Germinal center (tissue), 1 donor: Measurements from ENCODE around the gene TOMM40L.
A peak's percentile ranks its signal among the peaks of the same experiment; 100 is the strongest.

Source experiments
- DNase-seq: peaks from one replicate; pipeline ENCODE4 v3.0.0; 2012; ENCODE audit warnings: mixed read lengths, low spot score

TOMM40L gene

DNA sequence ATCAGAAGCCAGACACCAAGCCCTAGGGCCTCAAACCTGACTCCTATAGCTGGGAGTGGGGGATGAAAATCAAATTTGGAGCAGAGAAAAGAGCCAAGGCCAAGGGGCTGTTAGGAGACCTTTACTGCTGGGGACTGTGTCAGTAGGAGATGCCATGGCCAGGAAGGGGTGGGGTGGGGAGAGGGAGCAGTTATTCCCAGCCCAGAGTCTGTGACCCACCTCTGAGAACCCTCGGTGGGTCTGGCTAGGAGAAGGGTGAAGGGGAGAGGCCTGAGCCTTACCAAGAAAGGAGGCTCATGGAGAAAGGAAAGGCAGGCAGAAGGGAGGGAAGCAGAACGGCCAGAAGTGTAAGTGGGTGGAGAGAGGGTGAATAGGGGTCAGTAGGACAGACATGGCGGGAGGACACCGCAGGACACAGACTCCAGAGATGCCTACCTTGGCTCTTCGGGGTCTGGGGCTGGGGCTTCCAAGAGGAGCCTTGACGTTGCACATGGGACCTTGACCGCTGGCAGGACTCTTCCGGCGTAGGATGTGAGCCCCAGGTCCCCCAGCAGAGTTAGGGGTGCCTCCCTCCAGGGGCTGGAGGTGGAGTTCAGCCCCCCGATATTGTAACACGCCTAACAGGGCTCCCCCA, 28.2 kb upstream of the TOMM40L start:
- no peak for DNase-seq

DNA sequence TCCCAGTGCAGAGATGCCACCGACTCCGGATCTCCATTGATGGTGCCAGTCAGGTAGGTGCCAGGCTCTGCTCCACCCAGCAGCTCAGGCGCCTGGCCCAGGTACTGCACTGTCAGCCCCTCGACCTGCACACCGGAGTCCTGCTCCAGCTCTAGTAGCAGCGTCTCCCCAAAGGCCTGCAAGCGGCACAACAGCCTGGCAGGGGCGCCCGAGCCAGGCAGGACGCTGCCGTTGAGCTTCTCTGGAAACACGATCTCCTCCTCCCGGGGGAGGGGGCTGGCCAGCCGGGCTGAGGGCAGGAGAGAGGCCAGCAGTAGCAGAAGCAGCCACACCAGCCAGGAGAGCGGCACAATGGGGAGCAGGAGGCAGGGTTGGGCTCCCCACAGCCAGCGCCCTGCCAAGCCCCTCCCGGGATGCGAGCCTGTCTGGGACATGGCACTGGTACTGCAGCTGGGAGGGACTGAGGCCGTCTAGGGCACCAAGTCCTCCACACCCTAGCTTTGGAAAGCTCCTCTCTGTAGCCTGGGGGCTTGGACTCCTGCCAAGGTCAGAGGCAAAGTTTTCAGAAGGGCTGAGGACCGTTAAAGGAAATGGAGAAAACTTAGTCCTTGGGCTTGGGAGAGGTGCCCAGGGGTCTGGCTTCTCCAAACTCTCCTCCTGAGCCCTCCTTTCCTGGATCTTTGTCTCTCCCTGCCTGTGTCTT, 27.5 kb upstream of the TOMM40L start:
- no peak for DNase-seq

DNA sequence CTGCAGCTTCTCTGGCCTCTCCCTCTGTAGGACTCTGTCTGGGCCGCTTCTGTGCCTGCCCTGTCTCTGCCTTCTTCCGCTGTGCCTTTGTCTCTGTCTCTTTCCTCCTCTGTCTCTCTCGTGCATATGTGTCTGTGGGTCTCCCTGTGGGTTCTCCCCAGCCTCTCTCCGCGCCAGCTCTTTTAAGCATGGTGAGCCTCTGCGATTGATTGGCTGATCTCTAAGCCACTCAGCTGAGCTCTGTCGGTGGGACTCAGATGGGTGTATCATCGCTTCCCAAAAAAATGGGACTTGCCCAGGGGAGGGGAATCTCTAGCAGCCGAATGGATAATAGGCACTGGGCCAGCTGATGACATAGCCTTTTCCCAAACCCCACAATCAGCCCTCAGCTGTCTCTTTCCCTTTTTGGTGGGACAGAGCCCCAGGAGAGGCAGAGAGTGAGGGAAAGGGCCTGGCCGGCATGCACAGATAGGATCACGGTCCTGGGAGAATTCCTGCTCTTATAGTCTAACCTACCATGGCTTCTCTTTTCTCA, 26.9 kb upstream of the TOMM40L start, which contains the start of gene ADAMTS4:
TSS of gene ADAMTS4 (minus strand) at position 158 of the 535 bp plus-strand sequence. CDS start 427 bp downstream, outside the sequence.
- no peak for DNase-seq

DNA sequence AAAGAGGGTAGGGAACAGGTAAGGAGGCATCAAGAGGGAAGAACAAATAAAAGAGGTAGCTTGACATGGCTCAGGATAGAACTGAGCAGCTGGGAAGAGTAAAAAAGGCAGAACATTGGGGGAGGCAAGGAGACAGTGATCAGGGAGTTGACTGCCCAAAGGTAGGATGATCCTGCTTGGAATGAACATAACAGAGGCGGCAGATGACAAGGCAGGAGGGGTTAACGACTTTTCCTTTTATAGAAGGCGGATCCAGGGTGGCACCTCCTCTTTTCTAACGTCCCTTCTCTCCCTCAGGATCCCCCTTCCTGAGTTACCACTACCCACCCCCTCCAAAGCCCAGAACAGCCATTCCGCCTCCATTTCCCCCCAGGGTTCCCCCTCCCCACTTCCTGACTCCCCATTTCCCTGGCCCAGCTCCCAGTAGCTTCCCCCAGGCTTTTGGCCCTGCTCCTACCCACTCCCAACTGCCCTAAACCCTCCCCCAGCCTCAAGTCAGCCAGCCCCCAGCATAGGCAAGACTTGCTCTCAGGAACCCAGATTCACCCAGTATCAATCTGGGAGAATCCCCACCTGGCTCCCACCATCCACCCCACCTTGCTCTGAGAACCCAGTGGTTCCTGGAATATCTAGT, 26.2 kb upstream of the TOMM40L start:
- DNase-seq, result no peak

DNA sequence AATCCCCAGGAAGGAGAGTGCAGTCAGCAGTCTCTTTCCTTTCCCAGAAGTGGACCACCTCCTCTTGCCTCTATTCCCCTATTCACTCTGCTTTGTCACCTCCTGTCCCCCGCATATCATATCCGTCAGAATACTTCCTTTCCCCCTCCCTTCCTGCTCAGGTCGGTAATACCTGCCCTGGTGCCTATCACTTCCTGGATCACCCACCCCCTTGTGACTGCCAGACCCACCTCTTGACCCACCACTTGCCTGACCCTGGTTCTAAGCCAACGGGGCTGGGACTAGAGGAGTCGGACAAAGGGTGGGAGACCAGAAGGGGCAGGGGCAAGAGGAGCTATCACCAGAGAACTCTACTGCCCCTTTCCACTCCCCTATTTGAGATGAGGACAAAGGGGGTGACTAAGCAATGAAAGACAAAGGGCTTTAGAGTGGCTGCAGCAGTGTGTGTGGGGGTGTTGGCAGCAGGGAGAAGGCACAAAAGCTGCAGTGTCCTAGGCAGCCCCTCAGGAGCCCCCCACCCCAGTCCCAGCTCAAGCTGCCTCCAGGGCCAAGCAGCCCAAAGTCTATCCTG, 25.4 kb upstream of the TOMM40L start:
- DNase-seq, result no peak

DNA sequence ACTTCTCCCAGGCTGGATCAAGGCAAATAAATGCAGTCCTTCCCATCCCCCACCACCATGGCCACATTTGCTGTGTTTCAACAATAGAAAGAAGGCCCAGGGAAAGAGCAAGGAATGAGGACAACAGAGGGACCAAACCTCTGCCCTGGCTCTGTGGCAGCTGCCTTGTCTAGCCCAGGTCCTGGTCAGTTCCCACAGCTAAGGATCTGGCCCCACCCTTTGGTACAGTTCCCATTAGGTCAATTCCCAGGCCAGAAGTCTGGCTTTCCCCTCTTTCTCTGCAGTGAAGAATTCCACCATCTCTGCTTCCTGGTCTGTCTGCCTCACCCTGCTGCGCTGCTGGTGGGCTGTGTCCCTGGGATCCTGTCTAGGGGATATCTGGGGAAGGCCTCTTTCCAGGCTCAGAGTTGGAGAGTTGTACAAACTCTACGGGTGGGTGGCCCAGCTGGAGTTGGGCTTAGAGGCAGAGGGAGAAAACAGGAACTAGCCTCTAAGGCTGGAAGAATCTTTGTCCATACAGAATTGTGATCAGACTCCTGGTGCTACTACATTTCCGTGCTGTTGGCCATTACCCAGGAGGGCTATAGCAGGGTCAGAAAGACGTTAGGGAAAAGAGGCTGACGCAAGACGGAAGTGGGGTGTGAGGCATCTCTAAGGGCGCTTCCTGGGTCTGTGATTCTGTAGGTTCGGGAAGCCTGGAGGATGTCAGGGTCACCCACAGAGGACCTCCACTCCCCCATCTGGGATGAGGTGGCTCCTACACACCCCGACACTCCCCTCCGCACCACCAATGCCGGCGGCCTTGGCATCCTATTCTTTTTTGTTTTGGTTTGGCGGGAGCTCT, 24.6 kb upstream of the TOMM40L start:
- no peak for DNase-seq

DNA sequence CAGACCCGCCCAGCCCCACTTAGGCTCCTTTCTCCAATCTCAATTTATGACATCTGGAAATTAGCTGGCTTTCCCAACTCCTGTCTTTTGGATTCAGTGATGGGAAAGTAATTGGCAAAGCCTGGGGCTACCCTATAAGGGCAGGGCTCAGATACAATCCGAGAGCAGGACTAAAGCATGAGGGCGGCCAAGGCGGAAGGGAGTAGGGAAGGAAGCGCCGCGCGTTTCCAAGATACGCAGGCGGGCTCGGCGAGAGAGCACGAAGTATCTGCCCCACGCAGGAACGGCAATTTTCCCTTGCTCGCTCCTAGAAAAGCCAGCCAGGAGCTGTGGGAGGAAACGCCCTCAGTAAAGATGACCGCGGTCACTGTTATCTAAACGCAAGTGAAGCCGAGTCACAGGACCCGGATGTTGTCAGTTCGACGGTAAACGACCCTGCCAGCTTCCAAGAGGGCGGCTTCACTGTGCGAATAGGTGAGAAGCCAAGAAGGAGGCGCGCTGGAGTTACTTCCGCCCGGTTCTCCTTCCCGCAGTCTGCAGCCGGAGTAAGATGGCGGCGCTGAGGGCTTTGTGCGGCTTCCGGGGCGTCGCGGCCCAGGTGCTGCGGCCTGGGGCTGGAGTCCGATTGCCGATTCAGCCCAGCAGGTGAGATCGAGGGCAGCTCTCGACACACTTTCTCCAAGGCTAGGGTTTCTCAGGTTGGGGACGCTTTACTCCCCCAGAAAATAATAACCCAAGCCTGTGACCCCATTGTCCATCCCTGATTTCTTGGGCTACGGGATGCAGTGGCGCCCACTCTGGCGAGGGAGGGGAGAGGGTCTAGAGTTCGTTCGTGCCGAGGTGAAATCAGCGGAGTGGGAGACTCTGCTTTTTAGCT, 23.8 kb upstream of the TOMM40L start, which contains the start of gene NDUFS2:
TSS of gene NDUFS2 (plus strand) at position 532 of the 877 bp plus-strand sequence. CDS start at position 551, 19 bp downstream.
- DNase-seq, result peak; percentile 93

DNA sequence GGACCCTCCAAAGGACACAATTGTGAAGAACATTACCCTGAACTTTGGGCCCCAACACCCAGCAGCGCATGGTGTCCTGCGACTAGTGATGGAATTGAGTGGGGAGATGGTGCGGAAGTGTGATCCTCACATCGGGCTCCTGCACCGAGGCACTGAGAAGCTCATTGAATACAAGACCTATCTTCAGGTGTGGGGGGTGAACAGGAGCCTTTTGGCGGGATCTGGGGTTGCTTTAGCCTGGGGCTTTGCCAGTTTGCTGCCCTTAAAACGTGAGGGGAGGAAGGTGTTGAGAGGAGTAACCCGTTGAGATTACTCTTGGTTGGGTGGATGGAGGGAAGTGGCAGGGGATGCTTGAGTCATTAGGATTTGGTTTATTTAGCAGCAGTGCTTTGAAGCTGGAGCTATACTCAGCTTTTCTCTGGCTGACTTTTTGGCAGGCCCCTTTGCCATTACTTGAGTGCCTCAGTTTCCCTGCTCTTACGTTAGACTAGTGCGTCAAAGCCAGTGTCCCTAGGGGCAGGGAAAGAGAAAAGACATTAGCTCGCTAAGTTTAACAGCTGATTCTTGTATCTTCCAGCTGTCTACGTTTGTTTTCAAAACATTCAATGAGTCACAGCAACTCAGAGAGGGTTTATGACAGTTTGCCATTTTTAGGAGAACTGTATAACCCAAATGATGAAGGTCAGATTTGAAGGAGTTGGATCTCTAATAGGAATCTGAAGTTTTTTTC, 19.3 kb upstream of the TOMM40L start:
- DNase-seq, result no peak

DNA sequence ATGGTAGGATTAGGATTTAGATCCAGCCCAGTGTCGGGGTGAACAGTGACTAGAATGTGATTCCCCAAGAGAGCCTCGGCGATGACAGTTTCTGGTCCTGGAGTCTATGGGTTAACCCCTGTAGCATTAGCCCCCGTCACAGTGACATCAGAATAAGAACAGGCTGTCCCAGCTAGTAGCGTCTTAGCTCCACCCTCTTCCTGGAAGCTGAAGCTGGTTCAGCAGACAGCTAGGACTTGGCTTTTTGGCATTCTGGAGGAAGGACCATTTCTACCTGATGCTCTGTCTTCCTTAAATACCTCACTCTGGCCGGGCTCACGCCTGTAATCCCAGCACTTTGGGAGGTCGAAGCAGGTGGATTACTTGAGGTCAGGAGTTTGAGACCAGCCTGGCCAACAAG, 18.7 kb upstream of the TOMM40L start:
- DNase-seq, result no peak

DNA sequence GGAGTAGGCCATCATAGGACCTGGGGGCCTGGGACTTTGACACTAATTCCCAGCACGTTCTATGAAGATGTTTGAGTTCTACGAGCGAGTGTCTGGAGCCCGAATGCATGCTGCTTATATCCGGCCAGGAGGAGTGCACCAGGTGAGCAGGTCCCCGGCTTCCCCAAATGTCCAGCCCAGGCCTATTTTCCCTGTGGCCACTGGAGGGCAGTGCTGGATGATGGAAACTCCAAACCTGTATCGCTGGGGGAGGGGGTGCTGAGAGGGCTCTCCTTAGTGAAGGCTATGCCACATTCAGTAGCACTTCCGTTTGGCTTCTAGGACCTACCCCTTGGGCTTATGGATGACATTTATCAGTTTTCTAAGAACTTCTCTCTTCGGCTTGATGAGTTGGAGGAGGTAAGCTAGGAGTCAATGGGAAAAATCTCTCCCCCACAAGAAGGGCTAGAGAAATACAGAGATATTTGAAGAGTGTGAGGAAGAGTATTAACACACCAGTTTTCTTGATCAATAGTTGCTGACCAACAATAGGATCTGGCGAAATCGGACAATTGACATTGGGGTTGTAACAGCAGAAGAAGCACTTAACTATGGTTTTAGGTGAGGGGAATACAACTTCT, 16.0 kb upstream of the TOMM40L start:
- DNase-seq, result peak; percentile 72

DNA sequence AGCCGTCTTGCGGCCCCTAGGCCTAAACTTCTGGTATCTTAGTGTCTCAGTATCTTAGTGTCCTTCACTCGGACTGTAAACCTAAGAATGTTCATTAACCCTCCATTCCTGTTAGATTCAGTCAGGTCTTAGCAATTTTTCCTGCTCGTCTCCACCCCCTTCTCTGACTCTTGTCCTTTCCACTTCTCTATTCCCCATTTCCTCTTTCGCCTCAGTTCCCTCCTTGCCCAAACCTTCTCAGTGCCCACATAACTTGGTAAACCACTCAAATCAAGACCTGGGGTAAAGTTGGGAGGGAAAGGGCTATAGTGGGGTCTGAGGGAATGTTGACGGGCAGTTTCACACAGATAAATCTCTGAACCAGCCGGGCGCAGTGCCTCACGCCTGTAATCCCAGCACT, 11.5 kb upstream of the TOMM40L start:
- no peak for DNase-seq

DNA sequence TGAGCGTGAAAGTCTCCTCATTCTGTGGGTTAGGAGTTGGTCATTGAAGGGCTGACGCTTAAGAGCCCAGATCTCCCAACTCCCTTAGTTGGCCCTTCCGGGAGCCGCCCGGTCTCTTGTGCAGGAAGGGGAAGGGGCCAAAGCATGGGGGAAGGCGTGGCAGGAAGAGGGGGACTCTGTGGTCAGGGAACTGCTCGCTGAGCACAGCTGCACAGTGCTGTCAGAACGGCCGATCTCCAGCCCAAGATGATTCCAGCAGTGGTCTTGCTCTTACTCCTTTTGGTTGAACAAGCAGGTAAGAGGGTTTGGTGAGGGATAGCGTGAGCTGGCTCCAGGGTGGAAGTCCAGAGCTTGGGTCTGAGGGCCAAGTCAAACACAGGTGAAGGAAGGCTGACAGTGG, 10.8 kb upstream of the TOMM40L start, which contains the start of gene FCER1G:
TSS of gene FCER1G (plus strand) at position 220 of the 400 bp plus-strand sequence. CDS start at position 247, 27 bp downstream.
- DNase-seq, result no peak

DNA sequence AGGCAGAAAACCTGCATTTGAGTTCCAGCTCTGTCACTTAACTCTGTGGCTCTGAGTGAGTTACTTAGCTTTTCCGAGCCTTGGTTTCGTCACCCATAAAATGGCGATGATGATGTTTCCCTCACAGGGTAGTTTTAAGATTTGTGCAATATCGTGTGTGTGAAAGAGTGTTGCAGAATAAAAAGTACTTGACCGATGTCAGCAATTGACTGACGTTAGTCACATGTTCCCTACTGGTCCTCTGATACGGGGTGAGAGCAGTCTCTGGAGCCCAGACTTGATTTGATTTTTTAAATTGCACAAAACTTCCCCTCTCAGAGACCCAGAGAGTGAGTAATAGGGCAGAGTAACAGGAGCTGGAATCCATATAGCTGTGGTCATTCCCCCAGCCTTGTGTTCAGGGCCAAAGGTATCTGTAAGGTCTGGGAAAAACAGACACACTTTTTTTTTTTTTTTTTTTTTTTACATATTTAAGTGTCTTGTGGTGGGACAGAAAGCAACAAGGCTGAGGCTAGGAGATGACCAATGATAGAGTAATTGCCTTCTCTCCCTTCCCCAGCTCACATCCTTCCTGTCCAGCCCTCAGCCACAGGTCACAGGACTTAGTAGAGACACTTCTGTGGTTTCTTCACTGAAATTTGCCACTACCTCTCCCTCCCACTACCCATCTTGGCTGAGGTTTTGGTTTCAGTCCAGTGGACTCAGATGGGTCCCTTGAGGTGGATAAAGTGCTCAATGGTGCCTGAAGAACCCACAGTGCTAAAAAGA, 8.7 kb upstream of the TOMM40L start:
- peak; percentile 23 for DNase-seq

DNA sequence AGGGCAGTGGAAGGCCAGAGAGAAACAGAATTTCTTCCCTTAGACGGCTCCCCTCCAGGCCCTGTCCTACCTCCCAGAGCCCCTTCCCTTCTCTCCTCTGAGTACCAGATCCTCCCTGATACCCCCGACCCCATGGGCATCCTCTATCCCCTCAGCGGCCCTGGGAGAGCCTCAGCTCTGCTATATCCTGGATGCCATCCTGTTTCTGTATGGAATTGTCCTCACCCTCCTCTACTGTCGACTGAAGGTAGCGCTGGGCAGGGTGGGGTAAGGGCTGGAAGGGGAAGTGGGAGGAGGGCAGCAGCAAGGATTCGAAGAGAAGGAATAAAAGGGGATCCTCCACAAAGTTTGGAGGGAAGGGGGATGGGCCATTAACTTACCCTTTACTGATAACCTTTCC, 8.0 kb upstream of the TOMM40L start:
- DNase-seq, result no peak

DNA sequence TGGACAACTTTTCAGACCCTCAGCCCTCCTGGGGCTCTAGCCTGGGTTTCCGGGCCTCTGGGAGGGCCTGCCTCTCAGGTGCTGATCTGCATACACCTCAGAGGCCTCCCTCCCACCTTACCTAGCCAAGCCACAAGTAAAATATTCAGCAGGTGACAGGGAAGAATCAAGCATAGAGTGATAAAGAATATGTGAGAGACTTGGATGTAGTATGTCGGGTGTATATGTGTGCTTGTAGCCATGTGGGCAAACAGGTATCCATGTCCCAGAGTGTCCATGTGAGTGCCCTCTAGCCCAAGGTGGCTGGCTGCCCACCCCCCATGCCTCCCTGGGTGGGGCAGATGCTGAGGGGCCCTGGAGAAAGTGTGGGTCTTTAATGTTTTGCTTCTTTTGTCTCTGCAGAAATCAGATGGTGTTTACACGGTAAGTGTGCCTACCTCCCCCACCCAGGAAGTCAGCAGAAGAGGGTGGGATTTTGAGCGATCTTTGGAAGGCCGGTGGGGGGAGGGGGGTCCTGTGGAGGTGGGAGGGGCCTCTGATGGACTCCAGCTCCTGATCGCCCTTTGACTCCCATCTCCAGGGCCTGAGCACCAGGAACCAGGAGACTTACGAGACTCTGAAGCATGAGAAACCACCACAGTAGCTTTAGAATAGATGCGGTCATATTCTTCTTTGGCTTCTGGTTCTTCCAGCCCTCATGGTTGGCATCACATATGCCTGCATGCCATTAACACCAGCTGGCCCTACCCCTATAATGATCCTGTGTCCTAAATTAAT, 7.4 kb upstream of the TOMM40L start:
- DNase-seq, result no peak

DNA sequence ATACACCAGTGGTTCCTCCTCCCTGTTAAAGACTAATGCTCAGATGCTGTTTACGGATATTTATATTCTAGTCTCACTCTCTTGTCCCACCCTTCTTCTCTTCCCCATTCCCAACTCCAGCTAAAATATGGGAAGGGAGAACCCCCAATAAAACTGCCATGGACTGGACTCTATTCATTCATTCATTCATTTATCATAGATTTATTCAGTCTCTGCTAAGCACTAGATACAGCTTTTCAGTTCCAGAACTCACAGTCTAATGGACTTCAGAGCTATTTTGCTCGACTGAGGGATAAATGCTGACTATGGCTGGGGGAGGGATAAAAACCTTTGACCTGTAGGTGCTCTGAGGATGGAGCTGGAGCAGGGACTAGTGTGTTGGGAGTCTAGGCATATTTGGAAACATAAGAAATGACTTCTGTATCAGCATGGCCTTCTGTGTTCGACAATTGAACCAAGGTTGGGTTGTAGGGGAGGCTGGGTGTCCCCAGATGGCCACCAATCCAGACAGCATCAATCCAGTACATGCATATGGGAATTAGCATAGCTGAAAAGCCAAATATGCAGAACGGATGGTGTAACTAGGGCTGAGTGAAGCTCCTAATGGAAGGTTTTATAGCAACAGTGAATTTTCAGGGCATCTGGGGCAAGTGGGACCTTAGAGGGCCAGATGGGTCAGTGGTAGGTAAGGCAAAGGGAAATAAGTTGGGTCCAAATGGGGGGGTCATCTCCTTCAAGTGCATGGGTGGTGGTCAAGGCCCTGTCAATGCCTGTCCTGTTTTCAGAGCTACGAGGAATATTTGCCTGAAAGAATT, 6.6 kb upstream of the TOMM40L start:
- no peak for DNase-seq

DNA sequence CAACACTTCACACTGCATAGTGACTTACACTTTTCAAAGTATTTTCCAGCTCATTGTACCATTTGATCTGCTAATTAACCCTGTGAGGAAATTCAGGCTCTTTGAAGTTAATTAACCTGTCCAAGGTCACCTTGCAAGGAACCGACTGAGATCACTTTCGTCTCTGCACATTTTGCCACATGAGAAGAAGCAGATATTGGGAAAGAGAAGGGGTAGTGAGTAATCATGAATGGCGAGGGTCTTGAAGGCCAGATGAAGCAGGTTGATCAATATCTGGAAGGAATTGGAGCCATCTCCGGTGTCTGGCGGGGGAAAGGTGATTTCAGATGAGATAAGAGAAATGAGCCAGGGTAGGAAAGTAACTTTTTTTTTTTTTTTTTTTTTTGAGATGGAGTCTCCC, 5.9 kb upstream of the TOMM40L start:
- DNase-seq, result no peak
